Neural cell (in vitro differentiated cells): ENCODE results near the gene CCDC90B. TPM values are rescaled to one million over a fixed set of nuclear protein-coding genes. Genes with fewer than 3 reads are reported as not detected.

Experiments used
- H2AFZ ChIP-seq: fragments of 200-600, 300-800 bp; sonication (generic), shearing (Covaris generic); 2 replicates; pipeline ENCODE4 v1.6.0; 2014; ENCODE audit warnings: low read depth, mild to moderate bottlenecking, antibody characterized with exemption, low read length, moderate library complexity
- H3F3A ChIP-seq: fragments of 200-600 bp; shearing (Covaris generic); 2 replicates; pipeline ENCODE4 v1.6.1; 2016; ENCODE audit warnings: mild to moderate bottlenecking, moderate library complexity, mixed read lengths, antibody characterized with exemption, low read length; ENCODE audit not compliant: insufficient read depth, poor library complexity, severe bottlenecking
- H3K27ac ChIP-seq: fragments of 200-600, 300-800 bp; sonication (generic), shearing (Covaris generic); 2 replicates; pipeline ENCODE4 v1.5.1; 2014; ENCODE audit warnings: mild to moderate bottlenecking, low read length, moderate library complexity
- H3K27me3 ChIP-seq: fragments of 300-800, 200-600 bp; sonication (generic), shearing (Covaris generic); 2 replicates; pipeline ENCODE4 v1.6.0; 2014; ENCODE audit warnings: mild to moderate bottlenecking, low read depth, low read length, moderate library complexity; ENCODE audit not compliant: insufficient read depth
- H3K36me3 ChIP-seq: fragments of 300-800, 200-600 bp; sonication (generic), shearing (Covaris generic); 2 replicates; pipeline ENCODE4 v1.5.1; 2014; ENCODE audit warnings: mild to moderate bottlenecking, antibody characterized with exemption, low read length, moderate library complexity; ENCODE audit not compliant: insufficient read depth
- H3K4me2 ChIP-seq: fragments of 300-800, 200-600 bp; sonication (generic), shearing (Covaris generic); 2 replicates; pipeline ENCODE4 v1.6.0; 2014; ENCODE audit warnings: mild to moderate bottlenecking, low read length
- H3K4me3 ChIP-seq: fragments of 300-800, 200-600 bp; sonication (generic), shearing (Covaris generic); 2 replicates; pipeline ENCODE4 v1.5.1; 2014; ENCODE audit warnings: mild to moderate bottlenecking, low read length, moderate library complexity
- H3K79me2 ChIP-seq: fragments of 200-600 bp; shearing (Covaris generic); replicated peaks from 2 replicates; pipeline ENCODE4 v1.6.0; 2014; ENCODE audit warnings: mild to moderate bottlenecking, low read length, moderate library complexity; ENCODE audit not compliant: insufficient read depth
- H3K9ac ChIP-seq: fragments of 300-800, 200-600 bp; sonication (generic), shearing (Covaris generic); 2 replicates; pipeline ENCODE4 v1.6.1; 2016; ENCODE audit warnings: mild to moderate bottlenecking, low read length, mixed read lengths
- H3K9me2 ChIP-seq: fragments of 200-600 bp; shearing (Covaris generic); 2 replicates; pipeline ENCODE4 v1.6.1; 2016; ENCODE audit warnings: mild to moderate bottlenecking, low read length, mixed read lengths; ENCODE audit not compliant: insufficient read depth
- H3K9me3 ChIP-seq: fragments of 200-600, 300-800 bp; sonication (generic), shearing (Covaris generic); 2 replicates; pipeline ENCODE4 v1.6.1; 2016; ENCODE audit warnings: mild to moderate bottlenecking, mixed run types, low read length, moderate library complexity, mixed read lengths
- H4K20me1 ChIP-seq: fragments of 200-600 bp; shearing (Covaris generic); 2 replicates; pipeline ENCODE4 v1.6.1; 2016; ENCODE audit warnings: mild to moderate bottlenecking, mixed run types; ENCODE audit not compliant: insufficient read depth
- EP300 ChIP-seq: fragments of 450-650 bp; conservative IDR thresholded peaks from 2 replicates; pipeline ENCODE4 v1.6.1; 2014; ENCODE audit warnings: antibody characterized with exemption, mild to moderate bottlenecking, moderate library complexity; ENCODE audit not compliant: poor library complexity, severe bottlenecking
- EZH2 ChIP-seq: fragments of 200-600, 300-800 bp; shearing (Covaris generic), sonication (generic); IDR thresholded peaks from 2 replicates; pipeline ENCODE4 v1.6.1; 2014; ENCODE audit warnings: antibody characterized with exemption, low read length, borderline replicate concordance, mild to moderate bottlenecking; ENCODE audit not compliant: insufficient read depth, poor library complexity, severe bottlenecking
- MXI1 ChIP-seq: fragments of 450-650 bp; conservative IDR thresholded peaks from 2 replicates; pipeline ENCODE4 v1.6.1; 2014; ENCODE audit warnings: antibody characterized with exemption, mild to moderate bottlenecking; ENCODE audit not compliant: poor library complexity, severe bottlenecking
- POLR2AphosphoS5 ChIP-seq: IDR thresholded peaks from 2 replicates; pipeline ENCODE4 v1.6.1; 2012
- RAD21 ChIP-seq: fragments of 450-650 bp; conservative IDR thresholded peaks from 2 replicates; pipeline ENCODE4 v1.6.1; 2014; ENCODE audit warnings: antibody characterized with exemption, mild to moderate bottlenecking, moderate library complexity
- SMC3 ChIP-seq: fragments of 450-650 bp; conservative IDR thresholded peaks from 2 replicates; pipeline ENCODE4 v1.6.1; 2014; ENCODE audit warnings: antibody characterized with exemption, mild to moderate bottlenecking, moderate library complexity; ENCODE audit not compliant: poor library complexity
- TAF1 ChIP-seq: IDR thresholded peaks from 2 replicates; pipeline ENCODE4 v1.6.1; 2012; ENCODE audit warnings: low read depth
- polyA plus RNA-seq: library from polyadenylated mRNA; depleted of rRNA; stranded (reverse); fragments of >200 nt; gene quantifications from 2 replicates; pipeline ENCODE4 v1.2.3, GENCODE V29; 2014
- TF ChIP-seq, protein P1 (sequence below): fragments of 450-650 bp; IDR thresholded peaks from 2 replicates; pipeline ENCODE4 v1.5.1; 2014; ENCODE audit warnings: antibody characterized with exemption, mild to moderate bottlenecking, moderate library complexity; ENCODE audit not compliant: poor library complexity, severe bottlenecking
- TF ChIP-seq, protein P2 (sequence below): IDR thresholded peaks from 2 replicates; pipeline ENCODE4 v1.6.1; 2012; ENCODE audit warnings: borderline replicate concordance

Gene CCDC90B
- polyA plus RNA-seq, 1 donor from 2014 or later, result 351 TPM

DNA sequence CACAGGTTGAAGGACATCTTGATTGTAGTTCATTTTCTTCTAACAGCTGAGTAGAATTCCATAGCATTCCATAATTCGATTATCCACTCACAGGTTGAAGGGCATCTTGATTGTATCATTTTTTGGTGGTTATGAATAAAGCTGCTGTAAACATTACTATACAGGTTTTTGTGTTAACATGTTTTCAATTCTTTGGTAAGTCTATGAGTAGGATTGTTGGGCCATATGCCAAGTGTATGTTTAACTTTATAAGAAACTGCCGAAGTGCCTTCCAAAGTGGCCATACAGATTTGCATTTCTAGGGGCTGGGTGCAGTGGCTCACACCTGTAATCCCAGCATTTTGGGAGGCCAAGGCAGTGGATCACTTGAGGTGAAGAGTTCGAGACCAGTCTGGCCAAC lies 48.1 kb downstream of the CCDC90B start:
- Histone ChIP-seq H3K4me2 (no peak overlapping the region), H3K9me3 (no peaks in the 10 kb centered on the region), H3F3A (no peaks in the 10 kb centered on the region), H3K79me2 (no peaks in the 10 kb centered on the region), H3K4me3 (no peak overlapping the region), H3K27ac (no peak overlapping the region), H3K9me2 (no peaks in the 10 kb centered on the region), H3K36me3 (no peaks in the 10 kb centered on the region), H3K9ac (no peak overlapping the region), H4K20me1 (no peaks in the 10 kb centered on the region), H3K27me3 (no peaks in the 10 kb centered on the region), H2AFZ (no peak overlapping the region)
- no peak for TF ChIP-seq SMC3
- TF ChIP-seq, protein P1, sequence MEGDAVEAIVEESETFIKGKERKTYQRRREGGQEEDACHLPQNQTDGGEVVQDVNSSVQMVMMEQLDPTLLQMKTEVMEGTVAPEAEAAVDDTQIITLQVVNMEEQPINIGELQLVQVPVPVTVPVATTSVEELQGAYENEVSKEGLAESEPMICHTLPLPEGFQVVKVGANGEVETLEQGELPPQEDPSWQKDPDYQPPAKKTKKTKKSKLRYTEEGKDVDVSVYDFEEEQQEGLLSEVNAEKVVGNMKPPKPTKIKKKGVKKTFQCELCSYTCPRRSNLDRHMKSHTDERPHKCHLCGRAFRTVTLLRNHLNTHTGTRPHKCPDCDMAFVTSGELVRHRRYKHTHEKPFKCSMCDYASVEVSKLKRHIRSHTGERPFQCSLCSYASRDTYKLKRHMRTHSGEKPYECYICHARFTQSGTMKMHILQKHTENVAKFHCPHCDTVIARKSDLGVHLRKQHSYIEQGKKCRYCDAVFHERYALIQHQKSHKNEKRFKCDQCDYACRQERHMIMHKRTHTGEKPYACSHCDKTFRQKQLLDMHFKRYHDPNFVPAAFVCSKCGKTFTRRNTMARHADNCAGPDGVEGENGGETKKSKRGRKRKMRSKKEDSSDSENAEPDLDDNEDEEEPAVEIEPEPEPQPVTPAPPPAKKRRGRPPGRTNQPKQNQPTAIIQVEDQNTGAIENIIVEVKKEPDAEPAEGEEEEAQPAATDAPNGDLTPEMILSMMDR, result no peak
- no peak for TF ChIP-seq EZH2
- TF ChIP-seq POLR2AphosphoS5, result no peak
- TF ChIP-seq MXI1, result no peak
- TF ChIP-seq, protein P2, sequence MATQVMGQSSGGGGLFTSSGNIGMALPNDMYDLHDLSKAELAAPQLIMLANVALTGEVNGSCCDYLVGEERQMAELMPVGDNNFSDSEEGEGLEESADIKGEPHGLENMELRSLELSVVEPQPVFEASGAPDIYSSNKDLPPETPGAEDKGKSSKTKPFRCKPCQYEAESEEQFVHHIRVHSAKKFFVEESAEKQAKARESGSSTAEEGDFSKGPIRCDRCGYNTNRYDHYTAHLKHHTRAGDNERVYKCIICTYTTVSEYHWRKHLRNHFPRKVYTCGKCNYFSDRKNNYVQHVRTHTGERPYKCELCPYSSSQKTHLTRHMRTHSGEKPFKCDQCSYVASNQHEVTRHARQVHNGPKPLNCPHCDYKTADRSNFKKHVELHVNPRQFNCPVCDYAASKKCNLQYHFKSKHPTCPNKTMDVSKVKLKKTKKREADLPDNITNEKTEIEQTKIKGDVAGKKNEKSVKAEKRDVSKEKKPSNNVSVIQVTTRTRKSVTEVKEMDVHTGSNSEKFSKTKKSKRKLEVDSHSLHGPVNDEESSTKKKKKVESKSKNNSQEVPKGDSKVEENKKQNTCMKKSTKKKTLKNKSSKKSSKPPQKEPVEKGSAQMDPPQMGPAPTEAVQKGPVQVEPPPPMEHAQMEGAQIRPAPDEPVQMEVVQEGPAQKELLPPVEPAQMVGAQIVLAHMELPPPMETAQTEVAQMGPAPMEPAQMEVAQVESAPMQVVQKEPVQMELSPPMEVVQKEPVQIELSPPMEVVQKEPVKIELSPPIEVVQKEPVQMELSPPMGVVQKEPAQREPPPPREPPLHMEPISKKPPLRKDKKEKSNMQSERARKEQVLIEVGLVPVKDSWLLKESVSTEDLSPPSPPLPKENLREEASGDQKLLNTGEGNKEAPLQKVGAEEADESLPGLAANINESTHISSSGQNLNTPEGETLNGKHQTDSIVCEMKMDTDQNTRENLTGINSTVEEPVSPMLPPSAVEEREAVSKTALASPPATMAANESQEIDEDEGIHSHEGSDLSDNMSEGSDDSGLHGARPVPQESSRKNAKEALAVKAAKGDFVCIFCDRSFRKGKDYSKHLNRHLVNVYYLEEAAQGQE, result no peak
- TF ChIP-seq EP300, result no peak
- no peak for TF ChIP-seq RAD21
- TF ChIP-seq TAF1, result no peak

DNA sequence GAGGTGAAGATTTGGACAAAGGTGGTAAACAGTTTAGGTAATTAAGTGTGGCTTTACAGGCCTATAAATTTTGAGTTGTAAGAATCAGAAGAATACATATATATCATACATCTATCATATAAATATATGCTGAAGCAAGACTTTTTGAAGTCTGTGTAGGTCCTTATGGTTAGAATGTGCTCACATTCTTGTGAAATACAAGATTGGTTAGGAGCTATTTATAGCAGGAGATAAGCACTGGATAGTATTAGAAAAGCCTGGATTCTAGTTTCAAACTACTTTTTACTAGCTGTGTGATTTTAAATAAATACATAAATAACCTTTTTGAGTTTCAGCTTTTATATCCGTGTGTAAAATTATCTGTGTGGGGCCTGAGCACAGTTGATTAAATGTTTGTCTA lies 50.3 kb downstream of the CCDC90B start:
- Histone ChIP-seq H3K36me3 (no peaks in the 10 kb centered on the region), H3K9me2 (no peaks in the 10 kb centered on the region), H4K20me1 (no peaks in the 10 kb centered on the region), H3K4me2 (no peak overlapping the region), H3K79me2 (no peaks in the 10 kb centered on the region), H3K4me3 (no peak overlapping the region), H3K27ac (no peak overlapping the region), H3K9me3 (no peaks in the 10 kb centered on the region), H3F3A (no peaks in the 10 kb centered on the region), H2AFZ (no peak overlapping the region), H3K9ac (no peak overlapping the region), H3K27me3 (no peaks in the 10 kb centered on the region)
- TF ChIP-seq MXI1 (no peak), EZH2 (no peak), RAD21 (no peak), POLR2AphosphoS5 (no peak), TAF1 (no peak), EP300 (no peak), SMC3 (no peak)
- TF ChIP-seq, protein P2, result no peak
- TF ChIP-seq, protein P1, result no peak
